Mesenteric fat pad (tissue), 1 donor: ENCODE measurements around the gene QKI. TPM values are rescaled to one million over a fixed set of nuclear protein-coding genes. Genes with fewer than 3 reads are reported as not detected.

Experiments
- DNase-seq: peaks from one replicate; pipeline ENCODE4 v3.0.0-alpha.2; 2020; ENCODE audit warnings: low spot score
- total RNA-seq: library from RNA; stranded (reverse); fragmentation: NEBNext Ultra II Directional; extraction: Animal tissue kit (Norgen Biotek cat#: 25700); gene quantifications from one replicate; pipeline ENCODE4 v1.2.1, GENCODE V29; 2021
- donor health status: DM: yes; HTN: yes; CAD: no.

QKI gene
- total RNA-seq, 1 donor from 2014 or later = 267 TPM

GRCh38 chr6:163605385-163606097, 191.0 kb downstream of the QKI start:
- DNase-seq = no peak

GRCh38 chr6:163607792-163608191, 193.3 kb downstream of the QKI start:
- DNase-seq = no peak

GRCh38 chr6:163608204-163608644, 193.7 kb downstream of the QKI start:
- DNase-seq = no peak

GRCh38 chr6:163612200-163612599, 197.7 kb downstream of the QKI start:
- no peak for DNase-seq

- no peak for DNase-seq
Observed at GRCh38 chr6:163613025-163613424, 198.5 kb downstream of the QKI start.

- DNase-seq = no peak
Observed at GRCh38 chr6:163613668-163614067, 199.2 kb downstream of the QKI start.

- no peak for DNase-seq
Observed at GRCh38 chr6:163616452-163616851, 201.9 kb downstream of the QKI start.

- DNase-seq = no peak
Observed at GRCh38 chr6:163617549-163617948, 203.0 kb downstream of the QKI start.

- DNase-seq = no peak
Observed at GRCh38 chr6:163620101-163620500, 205.6 kb downstream of the QKI start.

- DNase-seq = no peak
Observed at GRCh38 chr6:163620670-163621330, 206.3 kb downstream of the QKI start.

GRCh38 chr6:163625265-163625664, 210.7 kb downstream of the QKI start:
- DNase-seq = no peak

GRCh38 chr6:163626073-163626867, 211.8 kb downstream of the QKI start:
- DNase-seq = no peak

GRCh38 chr6:163627274-163628062, 212.9 kb downstream of the QKI start:
- DNase-seq = no peak
